ENCODE measurements around the gene VASN. TPM values are rescaled to one million over a fixed set of nuclear protein-coding genes. Genes with fewer than 3 reads are reported as not detected.

The VASN gene
- total RNA-seq, 1 experiment from 2014 or later = 5.4 TPM

GRCh38 chr16:4375717-4376116 lies 4.1 kb downstream of the VASN start:
- Histone ChIP-seq H3K9me3 (ENCODE audit: low read depth, low read length, poor library complexity, severe bottlenecking) (no peaks in the 10 kb centered on the region), H3K4me3 (ENCODE audit: low read depth, low read length, poor library complexity, severe bottlenecking) (no peak overlapping the region), H3K4me1 (ENCODE audit: insufficient read depth, low read length, poor library complexity, severe bottlenecking) (peaks cover 31% of the 10 kb centered on the region), H3K27ac (ENCODE audit: low read depth, low read length, poor library complexity, severe bottlenecking) (no peak overlapping the region), H3K27me3 (replicated peaks; ENCODE audit: insufficient read depth, low read depth, low read length, poor library complexity) (no peaks in the 10 kb centered on the region), H3K36me3 (ENCODE audit: insufficient read depth, low read length, poor library complexity, severe bottlenecking) (no peaks in the 10 kb centered on the region)
- TF ChIP-seq EZH2 (IDR thresholded peaks at IDR 0.05; ENCODE audit: borderline replicate concordance, low read depth, low read length, poor library complexity, severe bottlenecking) = no peak
- TF ChIP-seq, protein P1, sequence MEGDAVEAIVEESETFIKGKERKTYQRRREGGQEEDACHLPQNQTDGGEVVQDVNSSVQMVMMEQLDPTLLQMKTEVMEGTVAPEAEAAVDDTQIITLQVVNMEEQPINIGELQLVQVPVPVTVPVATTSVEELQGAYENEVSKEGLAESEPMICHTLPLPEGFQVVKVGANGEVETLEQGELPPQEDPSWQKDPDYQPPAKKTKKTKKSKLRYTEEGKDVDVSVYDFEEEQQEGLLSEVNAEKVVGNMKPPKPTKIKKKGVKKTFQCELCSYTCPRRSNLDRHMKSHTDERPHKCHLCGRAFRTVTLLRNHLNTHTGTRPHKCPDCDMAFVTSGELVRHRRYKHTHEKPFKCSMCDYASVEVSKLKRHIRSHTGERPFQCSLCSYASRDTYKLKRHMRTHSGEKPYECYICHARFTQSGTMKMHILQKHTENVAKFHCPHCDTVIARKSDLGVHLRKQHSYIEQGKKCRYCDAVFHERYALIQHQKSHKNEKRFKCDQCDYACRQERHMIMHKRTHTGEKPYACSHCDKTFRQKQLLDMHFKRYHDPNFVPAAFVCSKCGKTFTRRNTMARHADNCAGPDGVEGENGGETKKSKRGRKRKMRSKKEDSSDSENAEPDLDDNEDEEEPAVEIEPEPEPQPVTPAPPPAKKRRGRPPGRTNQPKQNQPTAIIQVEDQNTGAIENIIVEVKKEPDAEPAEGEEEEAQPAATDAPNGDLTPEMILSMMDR (conservative IDR thresholded peaks at IDR 0.05; ENCODE audit: low read depth, low read length) = no peak
- no TSS peak for BruUV-seq (replicated peaks)
- ChIA-PET POLR2A (ENCODE audit: low non-redundant PET) (interaction anchor here (0.6 kb wide), 1 partner anchor 32 kb away, joined by 3 read pairs; no protein-coding TSS in a partner anchor), CTCF (interaction anchor here (0.9 kb wide), 1 partner anchor 122 kb away, joined by 4 read pairs; no protein-coding TSS in a partner anchor)
- no peak for DNase-seq (ENCODE audit: low spot score)
- intact Hi-C loops (cut with micrococcal nuclease; ENCODE audit: unreplicated experiment) = no loop called here

- Histone ChIP-seq H3K36me3 (ENCODE audit: insufficient read depth, low read length, poor library complexity, severe bottlenecking) (no peaks in the 10 kb centered on the region), H3K4me3 (ENCODE audit: low read depth, low read length, poor library complexity, severe bottlenecking) (no peak overlapping the region), H3K27ac (ENCODE audit: low read depth, low read length, poor library complexity, severe bottlenecking) (no peak overlapping the region), H3K9me3 (ENCODE audit: low read depth, low read length, poor library complexity, severe bottlenecking) (no peaks in the 10 kb centered on the region), H3K27me3 (replicated peaks; ENCODE audit: insufficient read depth, low read depth, low read length, poor library complexity) (no peaks in the 10 kb centered on the region), H3K4me1 (ENCODE audit: insufficient read depth, low read length, poor library complexity, severe bottlenecking) (peaks cover 31% of the 10 kb centered on the region)
- no peak for DNase-seq (ENCODE audit: low spot score)
- intact Hi-C loops (cut with micrococcal nuclease; ENCODE audit: unreplicated experiment) = no loop called here
- no TSS peak for BruUV-seq (replicated peaks)
- no peak for TF ChIP-seq EZH2 (IDR thresholded peaks at IDR 0.05; ENCODE audit: borderline replicate concordance, low read depth, low read length, poor library complexity, severe bottlenecking)
- TF ChIP-seq, protein P1 (conservative IDR thresholded peaks at IDR 0.05; ENCODE audit: low read depth, low read length) = no peak
- ChIA-PET CTCF (interaction anchor here (0.9 kb wide), 1 partner anchor 122 kb away, joined by 4 read pairs; no protein-coding TSS in a partner anchor), POLR2A (ENCODE audit: low non-redundant PET) (interaction anchor here (0.7 kb wide), 1 partner anchor 15 kb away, joined by 3 read pairs; no protein-coding TSS in a partner anchor)
Observed at GRCh38 chr16:4376126-4376892, 4.7 kb downstream of the VASN start.

DNA sequence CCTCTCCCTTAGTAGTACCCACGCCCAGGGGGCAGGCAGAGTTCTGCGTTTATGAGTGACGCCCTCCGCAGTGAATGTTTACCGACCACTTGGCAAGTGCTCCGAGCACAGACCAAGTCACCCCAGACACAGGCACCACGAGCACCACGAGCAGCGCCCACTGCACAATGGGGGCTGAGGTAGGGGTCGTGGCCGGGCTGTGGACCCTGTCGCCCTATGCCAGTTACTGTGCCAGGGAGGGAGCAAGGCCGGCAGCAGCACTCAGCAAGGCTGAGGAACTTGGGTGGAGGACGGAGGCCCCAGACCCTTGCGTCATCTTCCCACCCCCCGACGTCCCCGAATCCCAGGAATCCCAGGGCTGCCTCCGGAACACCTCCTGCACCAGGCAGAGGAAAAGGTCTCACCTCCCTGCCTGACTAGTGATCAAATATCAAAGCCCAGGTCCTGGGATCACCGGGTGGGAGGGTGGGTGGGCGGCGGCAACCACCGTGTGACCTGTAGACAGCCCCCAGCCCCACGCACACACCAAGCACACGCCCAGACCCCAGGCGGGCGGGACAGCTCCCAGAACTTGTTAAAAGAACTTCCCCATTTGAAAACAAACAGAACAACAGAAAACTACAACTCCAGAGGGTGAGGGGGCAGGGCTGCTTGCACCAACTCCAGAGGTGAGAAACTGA lies 5.4 kb downstream of the VASN start:
- intact Hi-C loops (cut with micrococcal nuclease; ENCODE audit: unreplicated experiment) = no loop called here
- Histone ChIP-seq H3K27me3 (replicated peaks; ENCODE audit: insufficient read depth, low read depth, low read length, poor library complexity) (no peaks in the 10 kb centered on the region), H3K9me3 (ENCODE audit: low read depth, low read length, poor library complexity, severe bottlenecking) (no peaks in the 10 kb centered on the region), H3K36me3 (ENCODE audit: insufficient read depth, low read length, poor library complexity, severe bottlenecking) (no peaks in the 10 kb centered on the region), H3K4me1 (ENCODE audit: insufficient read depth, low read length, poor library complexity, severe bottlenecking) (peaks cover 31% of the 10 kb centered on the region), H3K27ac (ENCODE audit: low read depth, low read length, poor library complexity, severe bottlenecking) (no peak overlapping the region), H3K4me3 (ENCODE audit: low read depth, low read length, poor library complexity, severe bottlenecking) (no peak overlapping the region)
- CTCF ChIA-PET = no interaction called here
- DNase-seq (ENCODE audit: low spot score) = no peak
- POLR2A ChIA-PET (ENCODE audit: low non-redundant PET) = interaction anchor here (0.7 kb wide), 1 partner anchor 14 kb away, joined by 3 read pairs; no protein-coding TSS in a partner anchor
- TF ChIP-seq, protein P1 (conservative IDR thresholded peaks at IDR 0.05; ENCODE audit: low read depth, low read length) = no peak
- no peak for TF ChIP-seq EZH2 (IDR thresholded peaks at IDR 0.05; ENCODE audit: borderline replicate concordance, low read depth, low read length, poor library complexity, severe bottlenecking)
- BruUV-seq (replicated peaks) = no TSS peak

All from A673 (cell line).